Measurements from ENCODE around the gene TAF1A. TPM values are rescaled to one million over a fixed set of nuclear protein-coding genes. Genes with fewer than 3 reads are reported as not detected.

TAF1A gene
- total and polyA plus RNA-seq, 2 of the 8 experiments (the other 6 are each of a cell fraction or from before 2014, with no cell fraction given), result 3.3 to 16.7 TPM

- TF ChIP-seq, protein P1, sequence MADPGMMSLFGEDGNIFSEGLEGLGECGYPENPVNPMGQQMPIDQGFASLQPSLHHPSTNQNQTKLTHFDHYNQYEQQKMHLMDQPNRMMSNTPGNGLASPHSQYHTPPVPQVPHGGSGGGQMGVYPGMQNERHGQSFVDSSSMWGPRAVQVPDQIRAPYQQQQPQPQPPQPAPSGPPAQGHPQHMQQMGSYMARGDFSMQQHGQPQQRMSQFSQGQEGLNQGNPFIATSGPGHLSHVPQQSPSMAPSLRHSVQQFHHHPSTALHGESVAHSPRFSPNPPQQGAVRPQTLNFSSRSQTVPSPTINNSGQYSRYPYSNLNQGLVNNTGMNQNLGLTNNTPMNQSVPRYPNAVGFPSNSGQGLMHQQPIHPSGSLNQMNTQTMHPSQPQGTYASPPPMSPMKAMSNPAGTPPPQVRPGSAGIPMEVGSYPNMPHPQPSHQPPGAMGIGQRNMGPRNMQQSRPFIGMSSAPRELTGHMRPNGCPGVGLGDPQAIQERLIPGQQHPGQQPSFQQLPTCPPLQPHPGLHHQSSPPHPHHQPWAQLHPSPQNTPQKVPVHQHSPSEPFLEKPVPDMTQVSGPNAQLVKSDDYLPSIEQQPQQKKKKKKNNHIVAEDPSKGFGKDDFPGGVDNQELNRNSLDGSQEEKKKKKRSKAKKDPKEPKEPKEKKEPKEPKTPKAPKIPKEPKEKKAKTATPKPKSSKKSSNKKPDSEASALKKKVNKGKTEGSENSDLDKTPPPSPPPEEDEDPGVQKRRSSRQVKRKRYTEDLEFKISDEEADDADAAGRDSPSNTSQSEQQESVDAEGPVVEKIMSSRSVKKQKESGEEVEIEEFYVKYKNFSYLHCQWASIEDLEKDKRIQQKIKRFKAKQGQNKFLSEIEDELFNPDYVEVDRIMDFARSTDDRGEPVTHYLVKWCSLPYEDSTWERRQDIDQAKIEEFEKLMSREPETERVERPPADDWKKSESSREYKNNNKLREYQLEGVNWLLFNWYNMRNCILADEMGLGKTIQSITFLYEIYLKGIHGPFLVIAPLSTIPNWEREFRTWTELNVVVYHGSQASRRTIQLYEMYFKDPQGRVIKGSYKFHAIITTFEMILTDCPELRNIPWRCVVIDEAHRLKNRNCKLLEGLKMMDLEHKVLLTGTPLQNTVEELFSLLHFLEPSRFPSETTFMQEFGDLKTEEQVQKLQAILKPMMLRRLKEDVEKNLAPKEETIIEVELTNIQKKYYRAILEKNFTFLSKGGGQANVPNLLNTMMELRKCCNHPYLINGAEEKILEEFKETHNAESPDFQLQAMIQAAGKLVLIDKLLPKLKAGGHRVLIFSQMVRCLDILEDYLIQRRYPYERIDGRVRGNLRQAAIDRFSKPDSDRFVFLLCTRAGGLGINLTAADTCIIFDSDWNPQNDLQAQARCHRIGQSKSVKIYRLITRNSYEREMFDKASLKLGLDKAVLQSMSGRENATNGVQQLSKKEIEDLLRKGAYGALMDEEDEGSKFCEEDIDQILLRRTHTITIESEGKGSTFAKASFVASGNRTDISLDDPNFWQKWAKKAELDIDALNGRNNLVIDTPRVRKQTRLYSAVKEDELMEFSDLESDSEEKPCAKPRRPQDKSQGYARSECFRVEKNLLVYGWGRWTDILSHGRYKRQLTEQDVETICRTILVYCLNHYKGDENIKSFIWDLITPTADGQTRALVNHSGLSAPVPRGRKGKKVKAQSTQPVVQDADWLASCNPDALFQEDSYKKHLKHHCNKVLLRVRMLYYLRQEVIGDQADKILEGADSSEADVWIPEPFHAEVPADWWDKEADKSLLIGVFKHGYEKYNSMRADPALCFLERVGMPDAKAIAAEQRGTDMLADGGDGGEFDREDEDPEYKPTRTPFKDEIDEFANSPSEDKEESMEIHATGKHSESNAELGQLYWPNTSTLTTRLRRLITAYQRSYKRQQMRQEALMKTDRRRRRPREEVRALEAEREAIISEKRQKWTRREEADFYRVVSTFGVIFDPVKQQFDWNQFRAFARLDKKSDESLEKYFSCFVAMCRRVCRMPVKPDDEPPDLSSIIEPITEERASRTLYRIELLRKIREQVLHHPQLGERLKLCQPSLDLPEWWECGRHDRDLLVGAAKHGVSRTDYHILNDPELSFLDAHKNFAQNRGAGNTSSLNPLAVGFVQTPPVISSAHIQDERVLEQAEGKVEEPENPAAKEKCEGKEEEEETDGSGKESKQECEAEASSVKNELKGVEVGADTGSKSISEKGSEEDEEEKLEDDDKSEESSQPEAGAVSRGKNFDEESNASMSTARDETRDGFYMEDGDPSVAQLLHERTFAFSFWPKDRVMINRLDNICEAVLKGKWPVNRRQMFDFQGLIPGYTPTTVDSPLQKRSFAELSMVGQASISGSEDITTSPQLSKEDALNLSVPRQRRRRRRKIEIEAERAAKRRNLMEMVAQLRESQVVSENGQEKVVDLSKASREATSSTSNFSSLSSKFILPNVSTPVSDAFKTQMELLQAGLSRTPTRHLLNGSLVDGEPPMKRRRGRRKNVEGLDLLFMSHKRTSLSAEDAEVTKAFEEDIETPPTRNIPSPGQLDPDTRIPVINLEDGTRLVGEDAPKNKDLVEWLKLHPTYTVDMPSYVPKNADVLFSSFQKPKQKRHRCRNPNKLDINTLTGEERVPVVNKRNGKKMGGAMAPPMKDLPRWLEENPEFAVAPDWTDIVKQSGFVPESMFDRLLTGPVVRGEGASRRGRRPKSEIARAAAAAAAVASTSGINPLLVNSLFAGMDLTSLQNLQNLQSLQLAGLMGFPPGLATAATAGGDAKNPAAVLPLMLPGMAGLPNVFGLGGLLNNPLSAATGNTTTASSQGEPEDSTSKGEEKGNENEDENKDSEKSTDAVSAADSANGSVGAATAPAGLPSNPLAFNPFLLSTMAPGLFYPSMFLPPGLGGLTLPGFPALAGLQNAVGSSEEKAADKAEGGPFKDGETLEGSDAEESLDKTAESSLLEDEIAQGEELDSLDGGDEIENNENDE (IDR thresholded peaks at IDR 0.05; ENCODE audit: insufficient replicate concordance, low read length), result no peak
- no peak for TF ChIP-seq SP4 (IDR thresholded peaks at IDR 0.05; ENCODE audit: low read length)
- no peak for TF ChIP-seq YY1 (IDR thresholded peaks at IDR 0.05; ENCODE audit: low read depth, low read length)
- no peak for TF ChIP-seq ATF2 (IDR thresholded peaks at IDR 0.05; ENCODE audit: low read length)
- TF ChIP-seq SIN3A (conservative IDR thresholded peaks at IDR 0.05 in 1 of 2, IDR thresholded peaks at IDR 0.05 in 1 of 2; ENCODE audit: low read depth in 1 of 2, low read length in 2 of 2), result no peak
- no peak for TF ChIP-seq POU5F1 (IDR thresholded peaks at IDR 0.05; ENCODE audit: low read depth, low read length)
- no peak for TF ChIP-seq CTBP2 (IDR thresholded peaks at IDR 0.05; ENCODE audit: borderline replicate concordance, insufficient read depth, insufficient read length, low read length)
- no peak for TF ChIP-seq GTF2F1 (IDR thresholded peaks at IDR 0.05; ENCODE audit: borderline replicate concordance, low read depth, low read length)
- no peak for TF ChIP-seq TEAD4 (IDR thresholded peaks at IDR 0.05; ENCODE audit: low read depth, low read length)
- TF ChIP-seq EGR1 (IDR thresholded peaks at IDR 0.05; ENCODE audit: borderline replicate concordance, low read depth, low read length), result no peak
- TF ChIP-seq POLR2A (IDR thresholded peaks at IDR 0.05; ENCODE audit: control extremely low read depth in 1 of 2, low read depth in 2 of 2, low read length in 2 of 2), result no peak
These were observed 17.0 kb upstream of the TAF1A start (continued) for GRCh38 chr1:222606757-222607156.
